PC-9 (cell line): Measurements from ENCODE around the gene UBASH3A.

Experiments
- CTCF ChIP-seq: fragments of 200-600 bp; sonication (generic); conservative IDR thresholded peaks from 2 replicates; pipeline ENCODE4 v1.6.1; 2017; ENCODE audit warnings: mixed run types, antibody characterized with exemption, mild to moderate bottlenecking, moderate library complexity
- EZH2 ChIP-seq: fragments of 200-600 bp; sonication (generic); IDR thresholded peaks from 2 replicates; pipeline ENCODE4 v1.8.0; 2017; ENCODE audit warnings: antibody characterized with exemption, low read depth

- TF ChIP-seq CTCF = no peak
- TF ChIP-seq EZH2 = no peak
These were observed 27.5 kb downstream of the UBASH3A start for GRCh38 chr21:42431196-42431595.
